Fibroblast of the conjunctiva (primary cell): ENCODE data around the gene PRRG2.

ENCODE experiments used
- DNase-seq: peaks from one replicate; pipeline ENCODE4 v3.0.0-alpha.2; 2010; ENCODE audit warnings: low read depth

Gene PRRG2

GRCh38 chr19:49640113-49640898, 59.2 kb downstream of the PRRG2 start, which contains the start of gene RRAS:
Gene RRAS (minus strand): TSS chr19:49640143. CDS start chr19:49640098, 45 bp downstream.
- DNase-seq, result peak; percentile 100
